ENCODE data around the gene OTULIN.

DNA sequence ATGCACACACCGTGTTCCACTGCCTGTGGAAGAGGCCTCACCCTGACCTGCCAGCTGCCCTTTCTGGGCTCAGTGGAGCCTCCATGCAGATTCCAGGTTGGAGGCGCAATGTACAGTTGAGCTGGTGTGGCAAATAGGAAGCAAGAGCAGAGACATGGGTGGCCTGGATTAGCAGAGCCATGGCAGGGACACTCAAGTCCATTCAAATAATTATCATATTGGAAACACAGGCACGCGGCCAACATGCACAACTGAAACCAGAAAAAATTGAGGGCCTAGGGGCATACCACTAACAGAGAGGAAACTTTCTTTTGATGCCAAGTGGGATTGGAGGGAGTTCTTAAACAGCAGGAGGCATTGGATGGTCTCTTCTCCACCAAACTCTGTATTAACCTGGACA lies 47.1 kb upstream of the OTULIN start:
- TF ChIP-seq, protein P1, sequence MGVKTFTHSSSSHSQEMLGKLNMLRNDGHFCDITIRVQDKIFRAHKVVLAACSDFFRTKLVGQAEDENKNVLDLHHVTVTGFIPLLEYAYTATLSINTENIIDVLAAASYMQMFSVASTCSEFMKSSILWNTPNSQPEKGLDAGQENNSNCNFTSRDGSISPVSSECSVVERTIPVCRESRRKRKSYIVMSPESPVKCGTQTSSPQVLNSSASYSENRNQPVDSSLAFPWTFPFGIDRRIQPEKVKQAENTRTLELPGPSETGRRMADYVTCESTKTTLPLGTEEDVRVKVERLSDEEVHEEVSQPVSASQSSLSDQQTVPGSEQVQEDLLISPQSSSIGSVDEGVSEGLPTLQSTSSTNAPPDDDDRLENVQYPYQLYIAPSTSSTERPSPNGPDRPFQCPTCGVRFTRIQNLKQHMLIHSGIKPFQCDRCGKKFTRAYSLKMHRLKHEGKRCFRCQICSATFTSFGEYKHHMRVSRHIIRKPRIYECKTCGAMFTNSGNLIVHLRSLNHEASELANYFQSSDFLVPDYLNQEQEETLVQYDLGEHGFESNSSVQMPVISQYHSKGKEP (tag by site-specific recombination; IDR thresholded peaks at IDR 0.05) = no peak
- TF ChIP-seq KLF16 (tag by site-specific recombination; IDR thresholded peaks at IDR 0.05) (no peak), TCF7L2 (IDR thresholded peaks at IDR 0.05; ENCODE audit: borderline replicate concordance, low read depth, low read length) (no peak), ZNF274 (IDR thresholded peaks at IDR 0.05; ENCODE audit: low read length) (no peak), ZNF274 (tag by site-specific recombination; IDR thresholded peaks at IDR 0.05; ENCODE audit: borderline replicate concordance) (no peak), ZBTB8A (tag by site-specific recombination; IDR thresholded peaks at IDR 0.05) (no peak), ZNF214 (tag by site-specific recombination; IDR thresholded peaks at IDR 0.05; ENCODE audit: borderline replicate concordance) (no peak), ZNF23 (tag by site-specific recombination; IDR thresholded peaks at IDR 0.05; ENCODE audit: borderline replicate concordance) (no peak), ZNF335 (tag by site-specific recombination; conservative IDR thresholded peaks at IDR 0.05) (no peak), GLI4 (tag by site-specific recombination; IDR thresholded peaks at IDR 0.05) (no peak)
- TF ChIP-seq, protein P2, sequence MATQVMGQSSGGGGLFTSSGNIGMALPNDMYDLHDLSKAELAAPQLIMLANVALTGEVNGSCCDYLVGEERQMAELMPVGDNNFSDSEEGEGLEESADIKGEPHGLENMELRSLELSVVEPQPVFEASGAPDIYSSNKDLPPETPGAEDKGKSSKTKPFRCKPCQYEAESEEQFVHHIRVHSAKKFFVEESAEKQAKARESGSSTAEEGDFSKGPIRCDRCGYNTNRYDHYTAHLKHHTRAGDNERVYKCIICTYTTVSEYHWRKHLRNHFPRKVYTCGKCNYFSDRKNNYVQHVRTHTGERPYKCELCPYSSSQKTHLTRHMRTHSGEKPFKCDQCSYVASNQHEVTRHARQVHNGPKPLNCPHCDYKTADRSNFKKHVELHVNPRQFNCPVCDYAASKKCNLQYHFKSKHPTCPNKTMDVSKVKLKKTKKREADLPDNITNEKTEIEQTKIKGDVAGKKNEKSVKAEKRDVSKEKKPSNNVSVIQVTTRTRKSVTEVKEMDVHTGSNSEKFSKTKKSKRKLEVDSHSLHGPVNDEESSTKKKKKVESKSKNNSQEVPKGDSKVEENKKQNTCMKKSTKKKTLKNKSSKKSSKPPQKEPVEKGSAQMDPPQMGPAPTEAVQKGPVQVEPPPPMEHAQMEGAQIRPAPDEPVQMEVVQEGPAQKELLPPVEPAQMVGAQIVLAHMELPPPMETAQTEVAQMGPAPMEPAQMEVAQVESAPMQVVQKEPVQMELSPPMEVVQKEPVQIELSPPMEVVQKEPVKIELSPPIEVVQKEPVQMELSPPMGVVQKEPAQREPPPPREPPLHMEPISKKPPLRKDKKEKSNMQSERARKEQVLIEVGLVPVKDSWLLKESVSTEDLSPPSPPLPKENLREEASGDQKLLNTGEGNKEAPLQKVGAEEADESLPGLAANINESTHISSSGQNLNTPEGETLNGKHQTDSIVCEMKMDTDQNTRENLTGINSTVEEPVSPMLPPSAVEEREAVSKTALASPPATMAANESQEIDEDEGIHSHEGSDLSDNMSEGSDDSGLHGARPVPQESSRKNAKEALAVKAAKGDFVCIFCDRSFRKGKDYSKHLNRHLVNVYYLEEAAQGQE (tag by site-specific recombination; IDR thresholded peaks at IDR 0.05) = no peak
- TF ChIP-seq, protein P3, sequence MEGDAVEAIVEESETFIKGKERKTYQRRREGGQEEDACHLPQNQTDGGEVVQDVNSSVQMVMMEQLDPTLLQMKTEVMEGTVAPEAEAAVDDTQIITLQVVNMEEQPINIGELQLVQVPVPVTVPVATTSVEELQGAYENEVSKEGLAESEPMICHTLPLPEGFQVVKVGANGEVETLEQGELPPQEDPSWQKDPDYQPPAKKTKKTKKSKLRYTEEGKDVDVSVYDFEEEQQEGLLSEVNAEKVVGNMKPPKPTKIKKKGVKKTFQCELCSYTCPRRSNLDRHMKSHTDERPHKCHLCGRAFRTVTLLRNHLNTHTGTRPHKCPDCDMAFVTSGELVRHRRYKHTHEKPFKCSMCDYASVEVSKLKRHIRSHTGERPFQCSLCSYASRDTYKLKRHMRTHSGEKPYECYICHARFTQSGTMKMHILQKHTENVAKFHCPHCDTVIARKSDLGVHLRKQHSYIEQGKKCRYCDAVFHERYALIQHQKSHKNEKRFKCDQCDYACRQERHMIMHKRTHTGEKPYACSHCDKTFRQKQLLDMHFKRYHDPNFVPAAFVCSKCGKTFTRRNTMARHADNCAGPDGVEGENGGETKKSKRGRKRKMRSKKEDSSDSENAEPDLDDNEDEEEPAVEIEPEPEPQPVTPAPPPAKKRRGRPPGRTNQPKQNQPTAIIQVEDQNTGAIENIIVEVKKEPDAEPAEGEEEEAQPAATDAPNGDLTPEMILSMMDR (tag by site-specific recombination; IDR thresholded peaks at IDR 0.05) = no peak
- TF ChIP-seq, protein P4, sequence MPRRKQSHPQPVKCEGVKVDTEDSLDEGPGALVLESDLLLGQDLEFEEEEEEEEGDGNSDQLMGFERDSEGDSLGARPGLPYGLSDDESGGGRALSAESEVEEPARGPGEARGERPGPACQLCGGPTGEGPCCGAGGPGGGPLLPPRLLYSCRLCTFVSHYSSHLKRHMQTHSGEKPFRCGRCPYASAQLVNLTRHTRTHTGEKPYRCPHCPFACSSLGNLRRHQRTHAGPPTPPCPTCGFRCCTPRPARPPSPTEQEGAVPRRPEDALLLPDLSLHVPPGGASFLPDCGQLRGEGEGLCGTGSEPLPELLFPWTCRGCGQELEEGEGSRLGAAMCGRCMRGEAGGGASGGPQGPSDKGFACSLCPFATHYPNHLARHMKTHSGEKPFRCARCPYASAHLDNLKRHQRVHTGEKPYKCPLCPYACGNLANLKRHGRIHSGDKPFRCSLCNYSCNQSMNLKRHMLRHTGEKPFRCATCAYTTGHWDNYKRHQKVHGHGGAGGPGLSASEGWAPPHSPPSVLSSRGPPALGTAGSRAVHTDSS (tag by site-specific recombination; IDR thresholded peaks at IDR 0.05) = no peak
- TF ChIP-seq, protein P5, sequence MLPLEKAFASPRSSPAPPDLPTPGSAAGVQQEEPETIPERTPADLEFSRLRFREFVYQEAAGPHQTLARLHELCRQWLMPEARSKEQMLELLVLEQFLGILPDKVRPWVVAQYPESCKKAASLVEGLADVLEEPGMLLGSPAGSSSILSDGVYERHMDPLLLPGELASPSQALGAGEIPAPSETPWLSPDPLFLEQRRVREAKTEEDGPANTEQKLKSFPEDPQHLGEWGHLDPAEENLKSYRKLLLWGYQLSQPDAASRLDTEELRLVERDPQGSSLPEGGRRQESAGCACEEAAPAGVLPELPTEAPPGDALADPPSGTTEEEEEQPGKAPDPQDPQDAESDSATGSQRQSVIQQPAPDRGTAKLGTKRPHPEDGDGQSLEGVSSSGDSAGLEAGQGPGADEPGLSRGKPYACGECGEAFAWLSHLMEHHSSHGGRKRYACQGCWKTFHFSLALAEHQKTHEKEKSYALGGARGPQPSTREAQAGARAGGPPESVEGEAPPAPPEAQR (tag by site-specific recombination; IDR thresholded peaks at IDR 0.05) = no peak
- TF ChIP-seq, protein P6, sequence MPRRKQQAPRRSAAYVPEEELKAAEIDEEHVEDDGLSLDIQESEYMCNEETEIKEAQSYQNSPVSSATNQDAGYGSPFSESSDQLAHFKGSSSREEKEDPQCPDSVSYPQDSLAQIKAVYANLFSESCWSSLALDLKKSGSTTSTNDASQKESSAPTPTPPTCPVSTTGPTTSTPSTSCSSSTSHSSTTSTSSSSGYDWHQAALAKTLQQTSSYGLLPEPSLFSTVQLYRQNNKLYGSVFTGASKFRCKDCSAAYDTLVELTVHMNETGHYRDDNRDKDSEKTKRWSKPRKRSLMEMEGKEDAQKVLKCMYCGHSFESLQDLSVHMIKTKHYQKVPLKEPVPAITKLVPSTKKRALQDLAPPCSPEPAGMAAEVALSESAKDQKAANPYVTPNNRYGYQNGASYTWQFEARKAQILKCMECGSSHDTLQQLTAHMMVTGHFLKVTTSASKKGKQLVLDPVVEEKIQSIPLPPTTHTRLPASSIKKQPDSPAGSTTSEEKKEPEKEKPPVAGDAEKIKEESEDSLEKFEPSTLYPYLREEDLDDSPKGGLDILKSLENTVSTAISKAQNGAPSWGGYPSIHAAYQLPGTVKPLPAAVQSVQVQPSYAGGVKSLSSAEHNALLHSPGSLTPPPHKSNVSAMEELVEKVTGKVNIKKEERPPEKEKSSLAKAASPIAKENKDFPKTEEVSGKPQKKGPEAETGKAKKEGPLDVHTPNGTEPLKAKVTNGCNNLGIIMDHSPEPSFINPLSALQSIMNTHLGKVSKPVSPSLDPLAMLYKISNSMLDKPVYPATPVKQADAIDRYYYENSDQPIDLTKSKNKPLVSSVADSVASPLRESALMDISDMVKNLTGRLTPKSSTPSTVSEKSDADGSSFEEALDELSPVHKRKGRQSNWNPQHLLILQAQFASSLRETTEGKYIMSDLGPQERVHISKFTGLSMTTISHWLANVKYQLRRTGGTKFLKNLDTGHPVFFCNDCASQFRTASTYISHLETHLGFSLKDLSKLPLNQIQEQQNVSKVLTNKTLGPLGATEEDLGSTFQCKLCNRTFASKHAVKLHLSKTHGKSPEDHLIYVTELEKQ (tag by site-specific recombination; IDR thresholded peaks at IDR 0.05; ENCODE audit: borderline replicate concordance) = no peak
